Measurements from ENCODE around the gene CREB3. TPM values are rescaled to one million over a fixed set of nuclear protein-coding genes. Genes with fewer than 3 reads are reported as not detected.
A peak's percentile ranks its signal among the peaks of the same experiment; 100 is the strongest.

Gene CREB3
- total RNA-seq, 1 experiment from 2014 or later = 27.3 TPM

DNA sequence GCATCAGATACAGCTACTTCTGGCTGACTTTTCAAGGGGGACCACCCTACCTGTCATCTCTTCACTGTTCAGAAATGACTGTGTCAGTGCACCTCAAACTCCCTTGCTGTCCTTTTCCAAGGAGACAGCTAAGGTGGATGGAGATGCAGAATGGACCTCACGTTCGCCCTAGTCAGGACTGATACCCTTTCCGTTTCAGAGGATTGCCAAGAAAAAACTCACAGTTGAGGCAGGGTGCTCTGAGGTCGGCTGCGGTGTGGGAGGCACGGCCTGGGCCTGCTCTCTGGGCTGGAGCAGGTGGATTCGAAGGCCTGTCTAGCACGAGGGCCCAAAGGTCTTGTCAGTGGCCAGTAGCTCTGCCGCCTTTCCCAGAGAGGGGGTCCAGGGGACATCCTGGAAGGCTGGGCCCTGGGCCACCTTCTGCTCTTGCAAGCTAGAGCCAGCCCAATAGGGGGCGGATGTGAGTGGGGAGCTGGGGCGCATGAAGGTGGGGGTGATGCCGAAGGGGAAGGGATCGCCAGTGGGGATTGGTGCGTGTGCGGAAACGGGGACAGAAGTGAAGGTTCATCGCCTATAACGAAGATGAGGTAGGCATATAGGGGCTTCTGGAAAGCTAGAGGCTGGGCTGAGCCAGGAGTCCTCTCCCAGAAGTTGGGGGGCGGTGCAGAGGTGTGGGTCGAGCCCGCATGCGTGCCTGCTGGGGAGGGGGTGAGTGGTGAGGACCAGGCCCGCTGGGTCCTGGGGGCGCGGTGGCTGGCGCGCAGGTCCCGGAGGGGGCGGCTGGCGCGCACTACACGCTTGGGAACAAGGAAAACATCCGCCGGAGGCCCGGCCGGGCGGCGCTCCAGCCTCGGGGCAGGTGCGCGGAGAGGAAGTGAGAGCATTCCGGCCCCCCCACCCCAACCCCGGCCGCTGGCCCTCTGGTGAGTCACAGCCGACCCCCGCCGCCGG is 24.1 kb downstream of the CREB3 start:
- H3K4ac ChIP-seq (ENCODE audit: low read depth, low read length) = no peak overlapping the region
- no peak overlapping the region for H2AK5ac ChIP-seq (ENCODE audit: insufficient read length, low read length)
- H3K56ac ChIP-seq (ENCODE audit: insufficient read length, low read depth, low read length) = no peak overlapping the region
- no peak overlapping the region for H4K91ac ChIP-seq (ENCODE audit: insufficient read length, low read depth, low read length)
- Mint-ChIP-seq H3K27me3 (ENCODE audit: low read depth) (no peaks in the 10 kb centered on the region), H3K27ac (peak overlapping the region; percentile 82 to 98 (median 97); a peak in 6 of 7 replicates), H3K36me3 (ENCODE audit: insufficient read depth in 1 of 3, low read depth in 3 of 3) (peaks cover 19 to 33% (median 30%) of the 10 kb centered on the region in 3 experiments; a peak in 6 of 7 replicates), H3K4me3 (peak overlapping the region; percentile 93 to 97), H3K4me1 (peaks cover 24 to 27% of the 10 kb centered on the region in 2 experiments), H3K9me3 (no peaks in the 10 kb centered on the region)
- no peak overlapping the region for H2BK12ac ChIP-seq (ENCODE audit: insufficient read length, low read depth, low read length)
- no peak overlapping the region for H2AFZ ChIP-seq (ENCODE audit: low read length)
- no peak overlapping the region for H3K14ac ChIP-seq (ENCODE audit: insufficient read depth, low read length)
- H3K9ac ChIP-seq (ENCODE audit: extremely low read depth, insufficient read length, low read length) = peak overlapping the region; percentile 51
- H3K79me2 ChIP-seq (ENCODE audit: insufficient read depth, low read length) = no peaks in the 10 kb centered on the region; the same call in 1 of the 2 replicates
- TF ChIP-seq CTCF (conservative IDR thresholded peaks at IDR 0.05) = peak; percentile 70
- peak; percentile 77 for DNase-seq
- no peak overlapping the region for H2BK20ac ChIP-seq (ENCODE audit: low read depth, low read length, poor library complexity, severe bottlenecking)
- H4K8ac ChIP-seq (replicated peaks; ENCODE audit: insufficient read length, low read depth, low read length) = no peak overlapping the region
- H3K79me1 ChIP-seq (ENCODE audit: insufficient read depth, low read depth, low read length, poor library complexity, severe bottlenecking) = no peaks in the 10 kb centered on the region
- no peak overlapping the region for H2BK120ac ChIP-seq (ENCODE audit: low read depth, low read length, poor library complexity, severe bottlenecking)
- H3K18ac ChIP-seq (ENCODE audit: insufficient read length, low read depth, low read length) = peak overlapping the region; percentile 58
- peaks cover 3% of the 10 kb centered on the region for H3K23me2 ChIP-seq (ENCODE audit: insufficient read length, low read depth, low read length, poor library complexity, severe bottlenecking)
- WGBS (ENCODE audit: extremely low coverage, insufficient read length, low lambda C conversion rate) = no CpG with 5 or more reads among the region's 48 CpGs
- no peak overlapping the region for H3K27ac ChIP-seq (ENCODE audit: insufficient read length, low read depth, low read length)
- no peak overlapping the region for H2BK5ac ChIP-seq (ENCODE audit: insufficient read length, low read length)
- peak overlapping the region; percentile 46 for H3K4me2 ChIP-seq (ENCODE audit: insufficient read depth, insufficient read length, low read length)
- H3K4me1 ChIP-seq (ENCODE audit: insufficient read depth, low read length) = no peaks in the 10 kb centered on the region
- H3T11ph ChIP-seq (ENCODE audit: low read length) = no peak overlapping the region
- H4K20me1 ChIP-seq (ENCODE audit: control insufficient read depth, insufficient read depth, insufficient read length) = no peaks in the 10 kb centered on the region
- H4K5ac ChIP-seq (ENCODE audit: insufficient read length, low read depth, low read length) = no peak overlapping the region
- no peak overlapping the region for H2BK15ac ChIP-seq (ENCODE audit: low read depth, low read length)
- no peak overlapping the region for H3K23ac ChIP-seq (ENCODE audit: insufficient read length, low read depth, low read length)
- no peaks in the 10 kb centered on the region for H3K9me3 ChIP-seq (ENCODE audit: control insufficient read depth, low read depth, low read length)
- H3K27me3 ChIP-seq (ENCODE audit: insufficient read depth, low read length) = no peaks in the 10 kb centered on the region

Data from H9 (cell line).